M059J (cell line): ENCODE measurements around the gene NUTM2B. TPM values are rescaled to one million over a fixed set of nuclear protein-coding genes. Genes with fewer than 3 reads are reported as not detected.
"Not testable (repeated sequence)": the region's sequence is repeated elsewhere in the genome, so short reads cannot be mapped to it uniquely, and the experiment has no call there.

ENCODE experiments used
- DNase-seq: peaks from one replicate; pipeline ENCODE4 v3.0.0-alpha.2; 2012; ENCODE audit warnings: low read depth
- total RNA-seq: library from RNA; depleted of rRNA; stranded (reverse); fragments of >200 nt; shearing (Covaris generic); gene quantifications from 2 replicates; pipeline ENCODE4 v1.2.3, GENCODE V29; 2014; rRNA removed

Gene NUTM2B
- total RNA-seq, 1 experiment from 2014 or later: 0.10 TPM

- DNase-seq: not testable (repeated sequence)
Observed at GRCh38 chr10:79748510-79748909, 45.5 kb downstream of the NUTM2B start.

- not testable (repeated sequence) for DNase-seq
Observed at GRCh38 chr10:79753601-79754000, 50.6 kb downstream of the NUTM2B start.

- DNase-seq: peak; percentile 18
Observed at GRCh38 chr10:79758297-79758993, 55.4 kb downstream of the NUTM2B start.

Other genes with a start within 250 kb of the NUTM2B start
- 0.59 and 1.7 TPM in 2 replicates for gene EIF5AL1, start 190.7 kb upstream of the NUTM2B start, total RNA-seq
- gene SFTPA2, start 142.8 kb upstream of the NUTM2B start, total RNA-seq: 0.15 TPM in 1 of 2 replicates, not detected in the other
- gene SFTPA1, start 92.3 kb upstream of the NUTM2B start, total RNA-seq: not detected in 2 replicates
- gene NUTM2E, start 123.5 kb downstream of the NUTM2B start, total RNA-seq: 0.05 TPM in 1 of 2 replicates, not detected in the other
- gene SFTPD, start 245.9 kb downstream of the NUTM2B start, total RNA-seq: not detected in 2 replicates